NCI-H146 treated with DMSO at 0.1 percent for 48 hours (cell line): ENCODE measurements around the gene RAB6D.
"Not testable (repeated sequence)": the region's sequence is repeated elsewhere in the genome, so short reads cannot be mapped to it uniquely, and the experiment has no call there.

ENCODE experiments used
- DNase-seq: peaks from one replicate; lab custom pipeline; 2025; ENCODE audit not compliant: unreplicated experiment; lab: John Stamatoyannopoulos, UW

Gene RAB6D

GRCh38 chr2:131366643-131367042 is 2.7 kb upstream of the RAB6D start:
- no peak for DNase-seq

- no peak for DNase-seq
Measured at GRCh38 chr2:131365452-131365851, 1.5 kb upstream of the RAB6D start.

- not testable (repeated sequence) for DNase-seq
Measured at GRCh38 chr2:131363213-131363612, 755 bp downstream of the RAB6D start.

GRCh38 chr2:131361773-131362172 is 2.2 kb downstream of the RAB6D start:
- not testable (repeated sequence) for DNase-seq

- not testable (repeated sequence) for DNase-seq
Measured at GRCh38 chr2:131353167-131353697, 10.7 kb downstream of the RAB6D start.

- no peak for DNase-seq
Measured at GRCh38 chr2:131349021-131349420, 14.9 kb downstream of the RAB6D start.

GRCh38 chr2:131347035-131347434 is 16.9 kb downstream of the RAB6D start:
- DNase-seq = not testable (repeated sequence)

GRCh38 chr2:131339307-131339706 is 24.7 kb downstream of the RAB6D start:
- not testable (repeated sequence) for DNase-seq

GRCh38 chr2:131335319-131335718 is 28.6 kb downstream of the RAB6D start:
- not testable (repeated sequence) for DNase-seq

GRCh38 chr2:131332709-131333108 is 31.3 kb downstream of the RAB6D start:
- not testable (repeated sequence) for DNase-seq

- DNase-seq = not testable (repeated sequence)
Measured at GRCh38 chr2:131331000-131331399, 33.0 kb downstream of the RAB6D start.

GRCh38 chr2:131322209-131322608 is 41.8 kb downstream of the RAB6D start:
- no peak for DNase-seq

- not testable (repeated sequence) for DNase-seq
Measured at GRCh38 chr2:131321344-131321743, 42.6 kb downstream of the RAB6D start.

GRCh38 chr2:131311001-131311400 is 53.0 kb downstream of the RAB6D start:
- DNase-seq = not testable (repeated sequence)
